Measurements from ENCODE around the gene BZW2. TPM values are rescaled to one million over a fixed set of nuclear protein-coding genes. Genes with fewer than 3 reads are reported as not detected.

The BZW2 gene
- total and polyA plus RNA-seq, 8 donors, result 25.5 to 110 (median 67.3) TPM

DNA sequence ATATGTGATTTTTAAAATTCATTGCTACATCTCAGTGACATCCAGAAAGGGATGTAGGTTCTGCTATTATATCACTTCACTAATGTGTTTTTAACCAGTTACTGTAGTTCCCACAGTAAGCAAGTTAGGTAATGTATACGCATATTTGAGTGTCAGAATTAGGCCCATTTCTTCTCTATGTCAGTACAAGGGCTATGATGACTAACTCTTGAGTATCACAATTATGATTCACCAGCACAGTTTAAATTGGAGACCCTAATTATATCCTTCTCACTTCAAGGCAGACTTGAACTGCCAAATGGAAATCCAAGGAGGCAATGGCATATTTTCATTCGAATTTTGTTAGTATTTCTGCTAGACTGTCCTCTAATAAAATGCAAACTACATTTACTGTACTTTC, 23.6 kb downstream of the BZW2 start:
- Histone ChIP-seq H3K36me3 (peaks cover 0 to 35% (median 20%) of the 10 kb centered on the region in 4 donors), H3K9me3 (no peaks in the 10 kb centered on the region), H3K4me3 (no peak overlapping the region), H3K27me3 (no peaks in the 10 kb centered on the region), H3K4me1 (peaks cover 8 to 21% (median 13%) of the 10 kb centered on the region in 4 donors), H3K27ac (peak overlapping the region in 1 of 5 donors; percentile 80)
- WGBS, 5 donors, result 90 to 94% (median 93%) methylated on average over 2 of the region's 2 CpGs
- no peak for TF ChIP-seq POLR2A (IDR thresholded peaks at IDR 0.05)
- TF ChIP-seq POLR2AphosphoS5 (IDR thresholded peaks at IDR 0.05), result no peak
- TF ChIP-seq EP300 (IDR thresholded peaks at IDR 0.05), result no peak
- TF ChIP-seq, protein P1, sequence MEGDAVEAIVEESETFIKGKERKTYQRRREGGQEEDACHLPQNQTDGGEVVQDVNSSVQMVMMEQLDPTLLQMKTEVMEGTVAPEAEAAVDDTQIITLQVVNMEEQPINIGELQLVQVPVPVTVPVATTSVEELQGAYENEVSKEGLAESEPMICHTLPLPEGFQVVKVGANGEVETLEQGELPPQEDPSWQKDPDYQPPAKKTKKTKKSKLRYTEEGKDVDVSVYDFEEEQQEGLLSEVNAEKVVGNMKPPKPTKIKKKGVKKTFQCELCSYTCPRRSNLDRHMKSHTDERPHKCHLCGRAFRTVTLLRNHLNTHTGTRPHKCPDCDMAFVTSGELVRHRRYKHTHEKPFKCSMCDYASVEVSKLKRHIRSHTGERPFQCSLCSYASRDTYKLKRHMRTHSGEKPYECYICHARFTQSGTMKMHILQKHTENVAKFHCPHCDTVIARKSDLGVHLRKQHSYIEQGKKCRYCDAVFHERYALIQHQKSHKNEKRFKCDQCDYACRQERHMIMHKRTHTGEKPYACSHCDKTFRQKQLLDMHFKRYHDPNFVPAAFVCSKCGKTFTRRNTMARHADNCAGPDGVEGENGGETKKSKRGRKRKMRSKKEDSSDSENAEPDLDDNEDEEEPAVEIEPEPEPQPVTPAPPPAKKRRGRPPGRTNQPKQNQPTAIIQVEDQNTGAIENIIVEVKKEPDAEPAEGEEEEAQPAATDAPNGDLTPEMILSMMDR (IDR thresholded peaks at IDR 0.05), result no peak
- DNase-seq, result no peak
- intact Hi-C loops (cut with DNase I; ENCODE audit: low total_unique reads), result no loop called here

DNA sequence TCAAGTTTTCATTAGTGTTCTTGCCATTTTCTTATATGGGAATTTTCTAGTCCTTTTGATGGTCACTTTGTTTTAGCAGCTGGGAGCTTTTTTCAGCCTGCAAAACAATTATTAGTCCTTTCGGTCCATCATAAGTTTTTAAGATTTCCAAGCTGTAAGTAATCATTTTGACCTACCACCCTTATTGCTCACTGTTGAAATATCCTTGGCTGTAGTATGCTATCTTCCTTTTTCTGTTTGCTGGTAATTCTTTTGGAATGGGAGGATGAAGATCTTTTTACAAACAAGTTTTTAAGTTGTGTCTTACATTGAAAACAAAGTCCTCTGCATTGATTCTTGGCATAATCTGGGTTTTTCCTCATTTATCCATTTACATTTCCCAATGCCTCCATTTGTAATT, 24.0 kb downstream of the BZW2 start:
- Histone ChIP-seq H3K9me3 (no peaks in the 10 kb centered on the region), H3K27ac (no peak overlapping the region), H3K36me3 (peaks cover 0 to 39% (median 25%) of the 10 kb centered on the region in 4 donors), H3K4me1 (peaks cover 8 to 21% (median 13%) of the 10 kb centered on the region in 4 donors), H3K4me3 (no peak overlapping the region), H3K27me3 (no peaks in the 10 kb centered on the region)
- intact Hi-C loops (cut with DNase I; ENCODE audit: low total_unique reads), result no loop called here
- TF ChIP-seq POLR2AphosphoS5 (IDR thresholded peaks at IDR 0.05), result no peak
- no peak for TF ChIP-seq EP300 (IDR thresholded peaks at IDR 0.05)
- TF ChIP-seq POLR2A (IDR thresholded peaks at IDR 0.05), result no peak
- TF ChIP-seq, protein P1 (IDR thresholded peaks at IDR 0.05), result no peak
- 71 to 88% (median 80%) methylated on average over 1 of the region's 1 CpG for WGBS, 5 donors
- no peak for DNase-seq

GRCh38 chr7:16670731-16671344, 24.9 kb downstream of the BZW2 start:
- 92 to 96% (median 95%) methylated on average over 4 of the region's 4 CpGs for WGBS, 5 donors
- no peak overlapping the region for H3K27ac ChIP-seq

GRCh38 chr7:16671811-16672210, 25.8 kb downstream of the BZW2 start:
- DNase-seq, result no peak
- intact Hi-C loops (cut with DNase I; ENCODE audit: low total_unique reads), result no loop called here
- H3K9me3 ChIP-seq, result no peaks in the 10 kb centered on the region
- H3K27ac ChIP-seq, result no peak overlapping the region
- H3K36me3 ChIP-seq, result peaks cover 9 to 43% (median 30%) of the 10 kb centered on the region in 4 donors
- H3K4me1 ChIP-seq, result peaks cover 8 to 21% (median 13%) of the 10 kb centered on the region in 4 donors
- H3K4me3 ChIP-seq, result no peak overlapping the region
- WGBS, 5 donors, result 86 to 93% (median 87%) methylated on average over 3 of the region's 3 CpGs
- H3K27me3 ChIP-seq, result no peaks in the 10 kb centered on the region
- TF ChIP-seq POLR2A (IDR thresholded peaks at IDR 0.05), result no peak
- TF ChIP-seq EP300 (IDR thresholded peaks at IDR 0.05), result no peak
- TF ChIP-seq, protein P1 (IDR thresholded peaks at IDR 0.05), result no peak
- TF ChIP-seq POLR2AphosphoS5 (IDR thresholded peaks at IDR 0.05), result no peak

More at GRCh38 chr7:16670731-16671344, 24.9 kb downstream of the BZW2 start:
- no peaks in the 10 kb centered on the region for H3K27me3 ChIP-seq
- no peak for TF ChIP-seq POLR2A (IDR thresholded peaks at IDR 0.05)
- TF ChIP-seq EP300 (IDR thresholded peaks at IDR 0.05), result no peak
- TF ChIP-seq, protein P1 (IDR thresholded peaks at IDR 0.05), result no peak
- no peak for TF ChIP-seq POLR2AphosphoS5 (IDR thresholded peaks at IDR 0.05)
- no peaks in the 10 kb centered on the region for H3K9me3 ChIP-seq
- peaks cover 8 to 21% (median 13%) of the 10 kb centered on the region in 4 donors for H3K4me1 ChIP-seq
- H3K4me3 ChIP-seq, result no peak overlapping the region
- DNase-seq, result no peak
- H3K36me3 ChIP-seq, result peaks cover 7 to 44% (median 31%) of the 10 kb centered on the region in 4 donors
- intact Hi-C loops (cut with DNase I; ENCODE audit: low total_unique reads), result no loop called here

Data from stomach (tissue), 9 donors.